HEK293 (cell line): Measurements from ENCODE around the gene FAM210B.
A peak's percentile ranks its signal among the peaks of the same experiment; 100 is the strongest.

Source experiments
- CTCF ChIA-PET: fragments of 350-600 bp; formaldehyde crosslinking; extraction: SDS; loops from one replicate; lab custom pipeline; 2021; ENCODE audit warnings: antibody characterized with exemption; lab: Yijun Ruan, JAX
- POLR2A ChIA-PET: fragments of 300-600 bp; formaldehyde crosslinking; extraction: SDS; loops from one replicate; lab custom pipeline; 2020; ENCODE audit warnings: antibody characterized with exemption, inconsistent platforms; lab: Yijun Ruan, JAX
- H3K27ac ChIP-seq: fragments of 200-500 bp; sonication (Bioruptor generic); 2 replicates; pipeline ENCODE4 v1.5.1; 2014; ENCODE audit warnings: low read depth, low read length, control low read depth, inconsistent platforms; ENCODE audit errors: extremely low read depth
- H3K36me3 ChIP-seq, 2 experiments: fragments of 200-500 bp in 1 of 2; sonication (Bioruptor generic) in 1 of 2; 1 replicate in 1 of 2; 2 replicates in 1 of 2; pipeline ENCODE4 v1.5.1; 2014 to 2017; ENCODE audit warnings: inconsistent platforms in 2 of 2, low read length in 2 of 2; ENCODE audit not compliant: control insufficient read depth in 2 of 2, insufficient read depth in 1 of 2
- H3K4me1 ChIP-seq: fragments of 200-500 bp; sonication (Bioruptor generic); 2 replicates; pipeline ENCODE4 v1.5.1; 2014; ENCODE audit warnings: mild to moderate bottlenecking, low read length, inconsistent platforms; ENCODE audit not compliant: control insufficient read depth, insufficient read depth
- H3K4me3 ChIP-seq: 2 replicates; pipeline ENCODE4 v1.5.1; 2011; ENCODE audit warnings: low read depth, mild to moderate bottlenecking, control low read depth, low read length, moderate library complexity
- H3K9me3 ChIP-seq: fragments of 200-500 bp; sonication (Bioruptor generic); 2 replicates; pipeline ENCODE4 v1.5.1; 2014; ENCODE audit warnings: low read depth, low read length, inconsistent platforms; ENCODE audit not compliant: control insufficient read depth, insufficient read depth
- FEZF1 ChIP-seq: fragments of 450-650 bp; formaldehyde crosslinking; IDR thresholded peaks from 2 replicates; pipeline ENCODE4 v1.5.1; 2016; ENCODE audit warnings: missing biosample characterization, missing genetic modification characterization
- OSR2 ChIP-seq: fragments of 450-650 bp; formaldehyde crosslinking; IDR thresholded peaks from 2 replicates; pipeline ENCODE4 v1.5.1; 2016; ENCODE audit warnings: missing biosample characterization, missing genetic modification characterization
- ZFHX2 ChIP-seq: fragments of 450-650 bp; formaldehyde crosslinking; conservative IDR thresholded peaks from 2 replicates; pipeline ENCODE4 v1.5.1; 2016; ENCODE audit warnings: missing biosample characterization, missing genetic modification characterization
- ZFP69B ChIP-seq: fragments of 450-650 bp; formaldehyde crosslinking; IDR thresholded peaks from 2 replicates; pipeline ENCODE4 v1.5.1; 2016; ENCODE audit warnings: missing biosample characterization, missing genetic modification characterization
- ZNF16 ChIP-seq: fragments of 450-650 bp; formaldehyde crosslinking; IDR thresholded peaks from 2 replicates; pipeline ENCODE4 v1.5.1; 2016; ENCODE audit warnings: low read depth, missing biosample characterization, missing genetic modification characterization
- ZNF175 ChIP-seq: fragments of 450-650 bp; formaldehyde crosslinking; IDR thresholded peaks from 2 replicates; pipeline ENCODE4 v1.5.1; 2016; ENCODE audit warnings: missing biosample characterization, missing genetic modification characterization
- ZNF341 ChIP-seq: fragments of 450-650 bp; formaldehyde crosslinking; IDR thresholded peaks from 2 replicates; pipeline ENCODE4; 2016; ENCODE audit warnings: low read depth, missing biosample characterization, missing genetic modification characterization
- ZNF350 ChIP-seq: fragments of 450-650 bp; formaldehyde crosslinking; IDR thresholded peaks from 2 replicates; pipeline ENCODE4 v1.5.0; 2017; ENCODE audit warnings: missing biosample characterization, mild to moderate bottlenecking, missing genetic modification characterization
- ZNF501 ChIP-seq: fragments of 450-650 bp; formaldehyde crosslinking; IDR thresholded peaks from 2 replicates; pipeline ENCODE4 v1.5.1; 2016; ENCODE audit warnings: missing biosample characterization, missing genetic modification characterization
- ZNF548 ChIP-seq: fragments of 450-650 bp; formaldehyde crosslinking; IDR thresholded peaks from 2 replicates; pipeline ENCODE4 v1.5.1; 2016; ENCODE audit warnings: missing biosample characterization, missing genetic modification characterization
- ZNF555 ChIP-seq: fragments of 450-650 bp; formaldehyde crosslinking; conservative IDR thresholded peaks from 2 replicates; pipeline ENCODE4 v1.5.1; 2017; ENCODE audit warnings: missing biosample characterization, mild to moderate bottlenecking, missing genetic modification characterization, inconsistent platforms
- ZNF664 ChIP-seq: fragments of 450-650 bp; formaldehyde crosslinking; IDR thresholded peaks from 2 replicates; pipeline ENCODE4 v1.5.1; 2016; ENCODE audit warnings: missing biosample characterization, missing genetic modification characterization
- ZNF768 ChIP-seq: fragments of 450-650 bp; formaldehyde crosslinking; IDR thresholded peaks from 2 replicates; pipeline ENCODE4 v1.5.1; 2018; ENCODE audit warnings: missing biosample characterization, mild to moderate bottlenecking, missing genetic modification characterization
- ZNF785 ChIP-seq: fragments of 450-650 bp; formaldehyde crosslinking; IDR thresholded peaks from 2 replicates; pipeline ENCODE4 v1.5.1; 2016; ENCODE audit warnings: missing biosample characterization, missing genetic modification characterization
- TF ChIP-seq, protein P1 (sequence below): fragments of 450-650 bp; formaldehyde crosslinking; IDR thresholded peaks from 2 replicates; pipeline ENCODE4 v1.5.1; 2016; ENCODE audit warnings: missing biosample characterization, missing genetic modification characterization
- TF ChIP-seq, protein P2 (sequence below): fragments of 450-650 bp; formaldehyde crosslinking; IDR thresholded peaks from 2 replicates; pipeline ENCODE4 v1.5.1; 2016; ENCODE audit warnings: missing biosample characterization, missing genetic modification characterization, borderline replicate concordance
- TF ChIP-seq, protein P3 (sequence below): fragments of 450-650 bp; formaldehyde crosslinking; IDR thresholded peaks from 2 replicates; pipeline ENCODE4 v1.5.1; 2016; ENCODE audit warnings: missing biosample characterization, missing genetic modification characterization, borderline replicate concordance
- TF ChIP-seq, protein P4 (sequence below): fragments of 450-650 bp; formaldehyde crosslinking; IDR thresholded peaks from 2 replicates; pipeline ENCODE4 v1.5.1; 2016; ENCODE audit warnings: missing biosample characterization, missing genetic modification characterization, low read depth
- TF ChIP-seq, protein P5 (sequence below): fragments of 450-650 bp; formaldehyde crosslinking; IDR thresholded peaks from 2 replicates; pipeline ENCODE4 v1.5.1; 2016; ENCODE audit warnings: missing biosample characterization, missing genetic modification characterization
- TF ChIP-seq, protein P6 (sequence below): fragments of 450-650 bp; formaldehyde crosslinking; IDR thresholded peaks from 2 replicates; pipeline ENCODE4 v1.5.1; 2016; ENCODE audit warnings: missing biosample characterization, missing genetic modification characterization

Gene FAM210B

DNA sequence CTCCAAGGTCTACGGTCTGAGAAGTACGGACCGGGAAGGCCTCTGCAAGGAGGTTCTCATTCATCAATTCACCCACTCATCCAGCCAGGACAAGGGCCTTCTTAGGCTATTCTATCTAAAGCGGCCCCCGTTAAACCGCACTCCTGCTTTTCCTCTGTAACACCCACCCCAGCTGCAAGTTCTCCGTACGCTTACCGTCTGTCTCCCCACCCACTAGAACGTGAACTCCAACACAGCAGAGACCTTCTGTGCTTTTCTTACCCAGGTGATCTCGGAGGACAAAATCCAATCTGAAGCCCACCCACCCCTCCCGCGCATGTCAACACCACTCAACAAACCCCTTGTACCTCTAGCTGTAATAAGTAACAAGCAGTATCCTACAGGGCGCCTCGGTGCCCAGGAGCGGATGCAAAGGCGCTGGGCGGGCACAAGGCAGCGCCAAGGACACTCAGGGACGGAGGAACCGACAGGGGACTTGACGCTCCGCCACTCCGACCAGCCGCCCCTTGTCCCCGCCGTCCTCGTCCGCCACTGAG, 32.9 kb downstream of the FAM210B start (continued):
- TF ChIP-seq, protein P1, sequence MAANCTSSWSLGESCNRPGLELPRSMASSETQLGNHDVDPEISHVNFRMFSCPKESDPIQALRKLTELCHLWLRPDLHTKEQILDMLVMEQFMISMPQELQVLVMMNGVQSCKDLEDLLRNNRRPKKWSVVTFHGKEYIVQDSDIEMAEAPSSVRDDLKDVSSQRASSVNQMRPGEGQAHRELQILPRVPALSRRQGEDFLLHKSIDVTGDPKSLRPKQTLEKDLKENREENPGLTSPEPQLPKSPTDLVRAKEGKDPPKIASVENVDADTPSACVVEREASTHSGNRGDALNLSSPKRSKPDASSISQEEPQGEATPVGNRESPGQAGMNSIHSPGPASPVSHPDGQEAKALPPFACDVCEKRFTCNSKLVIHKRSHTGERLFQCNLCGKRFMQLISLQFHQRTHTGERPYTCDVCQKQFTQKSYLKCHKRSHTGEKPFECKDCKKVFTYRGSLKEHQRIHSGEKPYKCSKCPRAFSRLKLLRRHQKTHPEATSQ (tag by site-specific recombination): no peak
- TF ChIP-seq ZNF785 (tag by site-specific recombination) (no peak), ZFHX2 (tag by site-specific recombination) (peak; percentile 37; the same call in 1 of the 2 replicates), ZNF664 (no peak)
- TF ChIP-seq, protein P2, sequence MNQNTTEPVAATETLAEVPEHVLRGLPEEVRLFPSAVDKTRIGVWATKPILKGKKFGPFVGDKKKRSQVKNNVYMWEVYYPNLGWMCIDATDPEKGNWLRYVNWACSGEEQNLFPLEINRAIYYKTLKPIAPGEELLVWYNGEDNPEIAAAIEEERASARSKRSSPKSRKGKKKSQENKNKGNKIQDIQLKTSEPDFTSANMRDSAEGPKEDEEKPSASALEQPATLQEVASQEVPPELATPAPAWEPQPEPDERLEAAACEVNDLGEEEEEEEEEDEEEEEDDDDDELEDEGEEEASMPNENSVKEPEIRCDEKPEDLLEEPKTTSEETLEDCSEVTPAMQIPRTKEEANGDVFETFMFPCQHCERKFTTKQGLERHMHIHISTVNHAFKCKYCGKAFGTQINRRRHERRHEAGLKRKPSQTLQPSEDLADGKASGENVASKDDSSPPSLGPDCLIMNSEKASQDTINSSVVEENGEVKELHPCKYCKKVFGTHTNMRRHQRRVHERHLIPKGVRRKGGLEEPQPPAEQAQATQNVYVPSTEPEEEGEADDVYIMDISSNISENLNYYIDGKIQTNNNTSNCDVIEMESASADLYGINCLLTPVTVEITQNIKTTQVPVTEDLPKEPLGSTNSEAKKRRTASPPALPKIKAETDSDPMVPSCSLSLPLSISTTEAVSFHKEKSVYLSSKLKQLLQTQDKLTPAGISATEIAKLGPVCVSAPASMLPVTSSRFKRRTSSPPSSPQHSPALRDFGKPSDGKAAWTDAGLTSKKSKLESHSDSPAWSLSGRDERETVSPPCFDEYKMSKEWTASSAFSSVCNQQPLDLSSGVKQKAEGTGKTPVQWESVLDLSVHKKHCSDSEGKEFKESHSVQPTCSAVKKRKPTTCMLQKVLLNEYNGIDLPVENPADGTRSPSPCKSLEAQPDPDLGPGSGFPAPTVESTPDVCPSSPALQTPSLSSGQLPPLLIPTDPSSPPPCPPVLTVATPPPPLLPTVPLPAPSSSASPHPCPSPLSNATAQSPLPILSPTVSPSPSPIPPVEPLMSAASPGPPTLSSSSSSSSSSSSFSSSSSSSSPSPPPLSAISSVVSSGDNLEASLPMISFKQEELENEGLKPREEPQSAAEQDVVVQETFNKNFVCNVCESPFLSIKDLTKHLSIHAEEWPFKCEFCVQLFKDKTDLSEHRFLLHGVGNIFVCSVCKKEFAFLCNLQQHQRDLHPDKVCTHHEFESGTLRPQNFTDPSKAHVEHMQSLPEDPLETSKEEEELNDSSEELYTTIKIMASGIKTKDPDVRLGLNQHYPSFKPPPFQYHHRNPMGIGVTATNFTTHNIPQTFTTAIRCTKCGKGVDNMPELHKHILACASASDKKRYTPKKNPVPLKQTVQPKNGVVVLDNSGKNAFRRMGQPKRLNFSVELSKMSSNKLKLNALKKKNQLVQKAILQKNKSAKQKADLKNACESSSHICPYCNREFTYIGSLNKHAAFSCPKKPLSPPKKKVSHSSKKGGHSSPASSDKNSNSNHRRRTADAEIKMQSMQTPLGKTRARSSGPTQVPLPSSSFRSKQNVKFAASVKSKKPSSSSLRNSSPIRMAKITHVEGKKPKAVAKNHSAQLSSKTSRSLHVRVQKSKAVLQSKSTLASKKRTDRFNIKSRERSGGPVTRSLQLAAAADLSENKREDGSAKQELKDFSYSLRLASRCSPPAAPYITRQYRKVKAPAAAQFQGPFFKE (tag by site-specific recombination): no peak
- TF ChIP-seq, all 188 proteins: peak for 6

DNA sequence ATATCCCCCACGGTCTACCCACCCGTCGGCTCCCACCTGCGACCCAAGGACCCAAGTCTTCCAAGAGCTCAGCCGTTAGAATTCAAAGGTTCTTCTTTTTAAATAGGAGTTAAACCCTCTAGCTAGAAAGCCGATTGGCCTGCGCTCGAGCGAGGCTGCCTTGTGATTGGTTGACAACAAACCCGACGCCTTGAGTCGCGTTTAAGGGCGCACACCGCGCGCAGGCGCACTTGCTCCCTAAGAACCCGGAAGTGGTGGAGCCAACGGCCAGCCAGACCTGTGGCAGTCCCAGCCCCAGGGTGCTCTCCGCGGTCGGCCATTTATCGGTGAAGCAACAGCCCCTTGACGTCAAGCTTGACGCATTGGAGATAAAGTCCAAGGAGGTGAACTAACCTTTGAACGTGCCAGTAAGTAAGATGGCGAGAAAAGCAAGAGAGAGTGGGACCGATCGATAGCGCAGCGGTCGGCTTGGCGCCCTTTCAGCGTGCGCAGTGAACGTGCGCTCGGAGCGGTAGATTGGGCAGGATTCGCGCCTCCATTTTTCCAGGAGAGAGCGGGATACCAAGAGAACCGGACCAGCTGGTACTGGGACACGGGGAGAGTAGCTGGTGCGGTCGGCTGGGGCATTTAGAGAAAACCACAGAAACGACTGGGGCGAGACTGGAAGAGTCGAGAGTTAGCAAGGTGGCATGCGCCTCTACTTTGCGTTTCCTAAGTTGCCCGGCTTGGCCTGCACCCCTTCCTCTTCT, 33.5 kb downstream of the FAM210B start, which contains the start of the genes AURKA and CSTF1:
TSS of gene AURKA (minus strand) at position 84 of the 749 bp plus-strand sequence. CDS start 4,018 bp downstream, outside the sequence.
TSS of gene CSTF1 (plus strand) at position 514 of the 749 bp plus-strand sequence. CDS start 2,908 bp downstream, outside the sequence.
- no peaks in the 10 kb centered on the region for H3K9me3 ChIP-seq
- H3K27ac ChIP-seq: peak within 1 kb of the TSS; percentile 83
- ChIA-PET CTCF (interaction anchor here (1.0 kb wide), 2 partner anchors 12 to 18 kb away, joined by 3 to 5 read pairs; no protein-coding TSS in a partner anchor), POLR2A (interaction anchor here (0.6 to 2.4 kb wide), 14 partner anchors 9 to 1219 kb away, joined by 3 to 31 read pairs (median 4); partner anchors contain the start of genes FAM210B and RTF2)
- peak within 1 kb of the TSS; percentile 88 for H3K4me3 ChIP-seq
- peaks cover 23 to 72% of the 10 kb centered on the region in 2 experiments for H3K36me3 ChIP-seq
- peaks cover 4% of the 10 kb centered on the region; the same call in 1 of the 2 replicates for H3K4me1 ChIP-seq
- TF ChIP-seq, protein P3, sequence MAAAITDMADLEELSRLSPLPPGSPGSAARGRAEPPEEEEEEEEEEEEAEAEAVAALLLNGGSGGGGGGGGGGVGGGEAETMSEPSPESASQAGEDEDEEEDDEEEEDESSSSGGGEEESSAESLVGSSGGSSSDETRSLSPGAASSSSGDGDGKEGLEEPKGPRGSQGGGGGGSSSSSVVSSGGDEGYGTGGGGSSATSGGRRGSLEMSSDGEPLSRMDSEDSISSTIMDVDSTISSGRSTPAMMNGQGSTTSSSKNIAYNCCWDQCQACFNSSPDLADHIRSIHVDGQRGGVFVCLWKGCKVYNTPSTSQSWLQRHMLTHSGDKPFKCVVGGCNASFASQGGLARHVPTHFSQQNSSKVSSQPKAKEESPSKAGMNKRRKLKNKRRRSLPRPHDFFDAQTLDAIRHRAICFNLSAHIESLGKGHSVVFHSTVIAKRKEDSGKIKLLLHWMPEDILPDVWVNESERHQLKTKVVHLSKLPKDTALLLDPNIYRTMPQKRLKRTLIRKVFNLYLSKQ (tag by site-specific recombination): no peak
- TF ChIP-seq, protein P4, sequence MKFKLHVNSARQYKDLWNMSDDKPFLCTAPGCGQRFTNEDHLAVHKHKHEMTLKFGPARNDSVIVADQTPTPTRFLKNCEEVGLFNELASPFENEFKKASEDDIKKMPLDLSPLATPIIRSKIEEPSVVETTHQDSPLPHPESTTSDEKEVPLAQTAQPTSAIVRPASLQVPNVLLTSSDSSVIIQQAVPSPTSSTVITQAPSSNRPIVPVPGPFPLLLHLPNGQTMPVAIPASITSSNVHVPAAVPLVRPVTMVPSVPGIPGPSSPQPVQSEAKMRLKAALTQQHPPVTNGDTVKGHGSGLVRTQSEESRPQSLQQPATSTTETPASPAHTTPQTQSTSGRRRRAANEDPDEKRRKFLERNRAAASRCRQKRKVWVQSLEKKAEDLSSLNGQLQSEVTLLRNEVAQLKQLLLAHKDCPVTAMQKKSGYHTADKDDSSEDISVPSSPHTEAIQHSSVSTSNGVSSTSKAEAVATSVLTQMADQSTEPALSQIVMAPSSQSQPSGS (tag by site-specific recombination): peak; percentile 68
- TF ChIP-seq ZNF501 (no peak), ZNF175 (tag by site-specific recombination) (no peak), ZNF555 (tag by site-specific recombination) (no peak), ZNF350 (tag by site-specific recombination) (no peak), ZFP69B (peak; percentile 55; the same call in 1 of the 2 replicates), ZNF548 (no peak), ZNF341 (tag by site-specific recombination) (peak; percentile 54), OSR2 (no peak), ZNF16 (tag by site-specific recombination) (no peak), FEZF1 (tag by site-specific recombination) (peak; percentile 21; the same call in 1 of the 2 replicates), ZNF768 (no peak)
- TF ChIP-seq, protein P5, sequence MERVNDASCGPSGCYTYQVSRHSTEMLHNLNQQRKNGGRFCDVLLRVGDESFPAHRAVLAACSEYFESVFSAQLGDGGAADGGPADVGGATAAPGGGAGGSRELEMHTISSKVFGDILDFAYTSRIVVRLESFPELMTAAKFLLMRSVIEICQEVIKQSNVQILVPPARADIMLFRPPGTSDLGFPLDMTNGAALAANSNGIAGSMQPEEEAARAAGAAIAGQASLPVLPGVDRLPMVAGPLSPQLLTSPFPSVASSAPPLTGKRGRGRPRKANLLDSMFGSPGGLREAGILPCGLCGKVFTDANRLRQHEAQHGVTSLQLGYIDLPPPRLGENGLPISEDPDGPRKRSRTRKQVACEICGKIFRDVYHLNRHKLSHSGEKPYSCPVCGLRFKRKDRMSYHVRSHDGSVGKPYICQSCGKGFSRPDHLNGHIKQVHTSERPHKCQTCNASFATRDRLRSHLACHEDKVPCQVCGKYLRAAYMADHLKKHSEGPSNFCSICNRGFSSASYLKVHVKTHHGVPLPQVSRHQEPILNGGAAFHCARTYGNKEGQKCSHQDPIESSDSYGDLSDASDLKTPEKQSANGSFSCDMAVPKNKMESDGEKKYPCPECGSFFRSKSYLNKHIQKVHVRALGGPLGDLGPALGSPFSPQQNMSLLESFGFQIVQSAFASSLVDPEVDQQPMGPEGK (tag by site-specific recombination): 0 out of 2 replicates have a peak, but pooled peaks have one; percentile 14
- TF ChIP-seq, protein P6, sequence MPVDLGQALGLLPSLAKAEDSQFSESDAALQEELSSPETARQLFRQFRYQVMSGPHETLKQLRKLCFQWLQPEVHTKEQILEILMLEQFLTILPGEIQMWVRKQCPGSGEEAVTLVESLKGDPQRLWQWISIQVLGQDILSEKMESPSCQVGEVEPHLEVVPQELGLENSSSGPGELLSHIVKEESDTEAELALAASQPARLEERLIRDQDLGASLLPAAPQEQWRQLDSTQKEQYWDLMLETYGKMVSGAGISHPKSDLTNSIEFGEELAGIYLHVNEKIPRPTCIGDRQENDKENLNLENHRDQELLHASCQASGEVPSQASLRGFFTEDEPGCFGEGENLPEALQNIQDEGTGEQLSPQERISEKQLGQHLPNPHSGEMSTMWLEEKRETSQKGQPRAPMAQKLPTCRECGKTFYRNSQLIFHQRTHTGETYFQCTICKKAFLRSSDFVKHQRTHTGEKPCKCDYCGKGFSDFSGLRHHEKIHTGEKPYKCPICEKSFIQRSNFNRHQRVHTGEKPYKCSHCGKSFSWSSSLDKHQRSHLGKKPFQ: no peak
